DOHH2 (cell line): ENCODE measurements around the gene STPG3.

Source experiments
- EZH2phosphoT487 ChIP-seq: fragments of 200-600 bp; sonication (generic); IDR thresholded peaks from 2 replicates; pipeline ENCODE4 v1.6.1; 2017; ENCODE audit warnings: borderline replicate concordance, mild to moderate bottlenecking, antibody characterized with exemption, low read length, moderate library complexity, mixed read lengths
- TF ChIP-seq, protein P1 (sequence below): fragments of 200-600 bp; sonication (generic); IDR thresholded peaks from one replicate; pipeline ENCODE4 v1.5.1; 2014; ENCODE audit warnings: antibody characterized with exemption, mild to moderate bottlenecking, low read depth, low read length; ENCODE audit not compliant: poor library complexity, severe bottlenecking

DNA sequence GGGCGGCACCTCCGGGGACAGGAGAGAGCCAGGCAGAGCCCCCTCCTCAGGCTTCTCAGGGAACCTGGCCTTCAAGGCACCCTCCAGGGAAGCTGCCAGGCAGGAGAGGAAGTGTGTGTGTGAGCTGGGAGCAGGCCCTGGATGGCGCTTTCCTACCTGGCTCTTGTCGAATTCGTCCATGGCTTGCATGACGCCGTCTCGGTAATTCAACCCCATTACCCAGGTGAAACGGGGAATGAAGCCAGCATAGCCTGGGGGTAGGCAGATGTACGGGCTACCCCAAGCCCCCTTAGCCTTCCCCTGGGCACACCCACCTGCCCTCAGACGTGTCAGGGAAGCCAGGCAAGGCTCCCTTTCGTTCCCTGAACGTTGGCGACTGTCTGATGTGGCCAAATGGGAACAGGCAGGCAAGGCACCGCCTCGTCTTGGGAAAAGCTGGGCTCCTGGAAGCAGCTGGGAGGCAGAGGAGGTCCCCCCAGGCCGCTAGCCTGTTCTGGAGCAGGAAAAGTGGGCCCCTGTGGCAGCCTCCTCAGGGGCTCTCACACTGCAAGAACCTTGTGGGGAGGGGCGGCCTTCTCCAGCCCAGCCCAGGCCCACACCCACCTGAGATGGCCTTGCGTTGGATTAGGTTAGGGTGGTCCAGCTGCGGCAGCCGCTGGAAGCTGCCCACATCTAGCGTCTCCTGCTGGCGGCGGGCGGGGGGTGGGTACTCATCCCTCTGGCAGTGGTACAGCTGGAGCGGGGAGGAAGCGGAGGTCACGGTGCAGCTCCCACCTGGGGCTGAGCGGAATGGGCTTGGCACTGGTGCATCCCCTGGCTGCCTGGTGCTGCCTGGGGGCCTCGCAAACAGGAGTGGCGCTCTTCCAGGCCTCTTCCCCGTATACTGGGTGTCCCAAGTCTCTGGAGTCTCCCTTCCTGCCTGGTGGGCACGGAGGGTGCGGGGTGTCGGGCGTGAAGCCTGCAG, 6.3 kb upstream of the STPG3 start:
- TF ChIP-seq, protein P1, sequence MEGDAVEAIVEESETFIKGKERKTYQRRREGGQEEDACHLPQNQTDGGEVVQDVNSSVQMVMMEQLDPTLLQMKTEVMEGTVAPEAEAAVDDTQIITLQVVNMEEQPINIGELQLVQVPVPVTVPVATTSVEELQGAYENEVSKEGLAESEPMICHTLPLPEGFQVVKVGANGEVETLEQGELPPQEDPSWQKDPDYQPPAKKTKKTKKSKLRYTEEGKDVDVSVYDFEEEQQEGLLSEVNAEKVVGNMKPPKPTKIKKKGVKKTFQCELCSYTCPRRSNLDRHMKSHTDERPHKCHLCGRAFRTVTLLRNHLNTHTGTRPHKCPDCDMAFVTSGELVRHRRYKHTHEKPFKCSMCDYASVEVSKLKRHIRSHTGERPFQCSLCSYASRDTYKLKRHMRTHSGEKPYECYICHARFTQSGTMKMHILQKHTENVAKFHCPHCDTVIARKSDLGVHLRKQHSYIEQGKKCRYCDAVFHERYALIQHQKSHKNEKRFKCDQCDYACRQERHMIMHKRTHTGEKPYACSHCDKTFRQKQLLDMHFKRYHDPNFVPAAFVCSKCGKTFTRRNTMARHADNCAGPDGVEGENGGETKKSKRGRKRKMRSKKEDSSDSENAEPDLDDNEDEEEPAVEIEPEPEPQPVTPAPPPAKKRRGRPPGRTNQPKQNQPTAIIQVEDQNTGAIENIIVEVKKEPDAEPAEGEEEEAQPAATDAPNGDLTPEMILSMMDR, result no peak
- no peak for TF ChIP-seq EZH2phosphoT487
